NCI-H128 (cell line): Measurements from ENCODE around the gene EIF4G1.

Source experiments
- DNase-seq: peaks from one replicate; lab custom pipeline; 2025; ENCODE audit not compliant: unreplicated experiment; lab: John Stamatoyannopoulos, UW

The EIF4G1 gene

DNA sequence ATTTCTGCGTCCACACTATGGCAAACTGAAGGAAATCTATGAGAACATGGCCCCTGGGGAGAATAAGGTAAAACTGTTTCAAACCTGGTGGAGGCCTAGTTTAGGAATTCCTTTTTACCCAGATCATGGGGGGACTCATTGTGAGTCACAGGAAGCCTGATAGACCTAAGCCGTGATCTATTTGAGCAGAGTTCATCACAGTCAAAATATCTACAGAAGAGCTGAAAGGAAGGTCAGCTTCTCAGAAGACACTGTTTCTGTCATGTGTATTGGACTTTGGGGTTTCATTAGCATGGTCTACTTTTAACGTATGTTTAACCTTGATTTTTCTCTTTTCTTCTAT lies 14.1 kb upstream of the EIF4G1 start:
- DNase-seq = no peak

DNA sequence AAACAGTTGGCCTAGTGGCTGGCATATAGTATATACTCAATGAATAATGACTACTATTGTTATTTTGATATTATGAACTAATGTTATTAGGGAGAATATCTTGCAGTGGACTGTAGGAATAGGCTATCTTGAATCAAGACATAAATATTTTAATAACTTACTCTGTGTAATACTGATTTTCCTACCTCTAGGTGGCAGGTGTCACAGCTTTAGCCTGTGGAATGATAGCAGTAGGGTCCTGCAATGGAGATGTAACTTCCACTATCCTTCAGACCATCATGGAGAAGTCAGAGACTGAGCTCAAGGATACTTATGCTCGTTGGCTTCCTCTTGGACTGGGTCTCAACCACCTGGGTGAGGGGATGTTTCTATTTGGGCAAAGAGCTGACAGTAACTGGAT lies 8.8 kb upstream of the EIF4G1 start:
- no peak for DNase-seq

DNA sequence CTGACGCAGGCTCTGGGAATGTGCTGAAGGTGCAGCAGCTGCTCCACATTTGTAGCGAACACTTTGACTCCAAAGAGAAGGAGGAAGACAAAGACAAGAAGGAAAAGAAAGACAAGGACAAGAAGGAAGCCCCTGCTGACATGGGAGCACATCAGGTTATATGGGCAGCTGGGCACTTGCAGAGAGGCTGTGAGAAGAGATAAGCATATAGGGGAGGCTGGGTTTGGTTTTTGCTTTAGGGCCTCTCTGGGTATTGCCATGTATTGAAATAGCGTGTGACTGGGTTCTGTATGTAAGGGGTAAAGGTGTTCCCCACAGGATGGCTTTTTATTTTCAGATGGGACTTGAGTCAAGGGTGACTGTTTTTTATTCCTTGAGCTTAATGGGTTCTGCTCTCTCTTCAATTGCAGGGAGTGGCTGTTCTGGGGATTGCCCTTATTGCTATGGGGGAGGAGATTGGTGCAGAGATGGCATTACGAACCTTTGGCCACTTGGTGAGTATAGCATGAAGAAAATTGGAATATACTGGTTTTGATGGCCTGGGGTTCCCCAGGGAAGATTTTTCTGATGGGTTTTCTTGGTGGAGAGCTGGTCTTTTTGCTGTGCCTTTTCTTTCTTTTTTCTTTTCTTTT lies 7.9 kb upstream of the EIF4G1 start:
- no peak for DNase-seq

DNA sequence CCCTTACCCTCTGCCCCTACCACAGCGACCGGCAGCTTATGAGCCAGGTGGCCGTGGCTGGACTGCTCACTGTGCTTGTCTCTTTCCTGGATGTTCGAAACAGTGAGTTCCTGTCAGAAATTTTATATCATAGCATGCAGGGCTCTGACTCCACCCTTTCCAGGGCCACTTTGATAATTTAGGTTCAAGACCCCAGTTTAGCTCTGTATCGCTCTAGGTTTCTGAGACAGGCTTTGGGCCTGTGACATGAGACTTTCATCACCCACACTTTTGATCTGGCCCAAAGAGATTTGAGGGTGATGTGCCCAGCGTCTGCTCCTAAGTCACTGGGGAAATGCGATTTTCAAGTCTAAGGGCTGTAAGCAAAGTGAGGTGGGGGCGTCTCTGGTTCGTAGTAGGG lies 6.5 kb upstream of the EIF4G1 start:
- DNase-seq = no peak

DNA sequence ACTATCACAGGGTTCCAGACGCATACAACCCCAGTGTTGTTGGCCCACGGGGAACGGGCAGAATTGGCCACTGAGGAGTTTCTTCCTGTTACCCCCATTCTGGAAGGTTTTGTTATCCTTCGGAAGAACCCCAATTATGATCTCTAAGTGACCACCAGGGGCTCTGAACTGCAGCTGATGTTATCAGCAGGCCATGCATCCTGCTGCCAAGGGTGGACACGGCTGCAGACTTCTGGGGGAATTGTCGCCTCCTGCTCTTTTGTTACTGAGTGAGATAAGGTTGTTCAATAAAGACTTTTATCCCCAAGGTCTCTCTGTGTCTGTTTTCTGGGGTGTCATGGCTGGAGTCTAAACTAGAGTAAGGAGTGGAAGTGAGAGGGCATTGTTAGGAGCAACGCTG lies 5.7 kb upstream of the EIF4G1 start:
- no peak for DNase-seq

DNA sequence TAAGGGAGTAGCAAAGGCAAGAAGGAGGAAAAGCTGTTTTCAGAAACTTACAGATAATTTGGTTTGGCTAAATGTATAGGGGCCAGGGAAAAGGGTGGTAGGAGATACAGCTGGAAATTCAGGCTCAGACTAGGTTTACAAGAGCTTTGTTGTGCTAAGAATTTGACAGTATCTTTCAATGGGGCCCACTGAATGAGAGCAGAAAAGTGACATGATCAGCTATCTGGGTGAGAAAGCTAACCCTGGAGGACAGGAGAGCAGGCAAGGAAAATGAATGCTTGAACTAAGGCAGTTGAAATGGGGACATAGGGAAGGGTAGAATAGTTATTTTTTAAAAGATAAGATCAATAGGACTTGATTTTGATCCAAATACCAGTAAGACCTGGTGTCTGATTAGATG lies 2.8 kb upstream of the EIF4G1 start:
- no peak for DNase-seq

DNA sequence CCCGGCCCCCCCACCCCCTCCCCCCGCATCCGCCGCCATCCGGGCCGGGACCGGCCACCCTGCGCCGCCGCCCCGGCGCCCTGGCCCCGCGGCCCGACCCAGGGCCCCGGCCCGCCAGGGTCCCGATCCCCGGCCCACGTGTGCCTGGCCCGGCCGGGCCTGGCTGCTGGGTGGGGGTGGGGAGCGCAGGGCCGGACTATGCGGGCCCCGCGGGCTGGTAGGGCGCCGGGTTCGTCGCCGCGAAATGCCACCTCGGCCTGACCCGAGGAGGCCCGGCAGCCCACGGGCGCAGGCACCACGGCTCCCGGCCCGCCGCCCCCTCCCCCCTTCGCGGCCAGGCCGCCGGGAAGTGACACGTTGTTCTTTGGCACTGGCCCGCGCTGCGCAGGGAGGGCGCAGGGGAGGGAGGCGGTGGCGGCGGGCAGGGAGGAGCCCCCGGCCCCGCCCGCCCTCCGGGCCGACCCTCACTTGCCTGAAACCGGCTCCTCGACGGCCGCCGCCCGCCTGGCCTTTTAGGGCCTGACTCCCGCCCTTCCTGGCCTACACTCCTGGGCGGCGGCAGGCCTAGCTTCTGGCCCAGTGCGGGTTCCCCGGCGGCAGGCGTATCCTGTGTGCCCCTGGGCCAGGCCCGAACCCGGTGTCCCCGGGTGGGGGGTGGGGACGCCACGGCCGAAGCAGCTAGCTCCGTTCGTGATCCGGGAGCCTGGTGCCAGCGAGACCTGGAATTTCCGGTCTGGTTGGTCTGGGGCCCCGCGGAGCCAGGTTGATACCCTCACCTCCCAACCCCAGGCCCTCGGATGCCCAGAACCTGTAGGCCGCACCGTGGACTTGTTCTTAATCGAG lies 515 bp downstream of the EIF4G1 start:
- no peak for DNase-seq

DNA sequence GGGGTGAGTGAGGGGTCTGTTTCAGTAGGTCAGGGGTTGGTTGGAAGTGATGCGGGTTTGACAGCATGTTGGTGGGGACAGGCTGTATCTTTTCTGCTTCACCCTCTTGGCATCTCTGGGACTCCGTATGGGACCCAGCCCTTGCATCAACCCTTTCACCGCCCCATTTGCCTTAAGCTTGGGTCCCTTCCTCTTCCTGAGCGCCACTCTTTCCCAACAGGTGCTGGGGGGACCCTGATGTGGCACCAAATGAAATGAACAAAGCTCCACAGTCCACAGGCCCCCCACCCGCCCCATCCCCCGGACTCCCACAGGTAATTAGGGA lies 1.1 kb downstream of the EIF4G1 start:
- DNase-seq = no peak

DNA sequence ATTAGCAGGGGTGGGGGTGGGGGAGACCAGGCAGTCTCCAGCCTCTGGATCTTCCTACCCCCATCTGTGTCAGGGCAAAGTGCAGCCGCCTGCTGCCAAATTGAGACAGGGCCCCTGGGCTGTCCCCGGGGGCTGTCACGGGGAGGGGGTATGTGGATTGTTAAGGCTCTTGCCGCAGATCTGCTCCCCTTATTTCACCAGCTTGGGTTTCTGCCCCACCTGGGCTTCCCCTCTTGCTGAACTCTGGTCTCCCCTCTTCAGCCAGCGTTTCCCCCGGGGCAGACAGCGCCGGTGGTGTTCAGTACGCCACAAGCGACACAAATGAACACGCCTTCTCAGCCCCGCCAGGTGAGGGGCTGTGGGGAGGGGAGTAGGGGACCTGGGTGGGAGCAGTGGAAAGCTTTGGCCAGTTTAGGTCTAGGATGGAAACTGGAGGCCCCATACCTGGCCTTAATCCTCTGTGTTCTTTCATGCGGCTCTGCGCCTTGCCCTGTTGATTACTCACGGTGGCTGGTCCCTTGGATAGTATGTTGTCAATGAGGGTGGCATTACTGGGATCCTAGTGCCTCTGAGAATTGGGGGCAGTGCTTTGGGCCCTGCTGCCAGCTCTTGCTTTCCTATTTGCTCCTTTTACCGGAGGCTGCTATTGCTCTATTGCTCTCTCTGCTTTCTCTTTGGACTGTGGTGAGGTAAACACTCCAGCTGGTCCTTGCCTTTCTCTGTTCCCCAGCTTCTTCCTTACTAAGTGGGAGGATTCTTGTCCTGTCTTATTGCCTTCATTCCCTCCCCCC lies 1.7 kb downstream of the EIF4G1 start:
- no peak for DNase-seq

DNA sequence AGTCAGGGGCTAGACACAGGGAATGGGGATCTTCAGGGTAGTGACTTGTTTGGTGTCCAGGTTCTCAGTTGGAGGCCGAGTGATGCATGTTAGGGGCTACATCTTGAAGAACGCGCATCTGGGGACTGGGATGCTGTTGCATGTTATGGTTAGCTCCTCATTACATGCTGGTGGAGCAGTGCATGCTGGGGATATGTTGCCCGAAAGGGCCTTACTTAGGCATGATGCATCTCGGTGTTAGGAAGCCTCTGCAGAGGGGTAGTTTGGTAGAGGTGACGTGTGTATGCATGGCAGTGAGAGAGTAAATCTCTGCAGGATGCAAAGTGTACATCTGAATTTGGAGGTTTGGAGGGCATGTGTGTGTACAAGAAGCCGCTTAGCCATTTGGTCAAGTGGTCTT lies 2.4 kb downstream of the EIF4G1 start:
- no peak for DNase-seq

DNA sequence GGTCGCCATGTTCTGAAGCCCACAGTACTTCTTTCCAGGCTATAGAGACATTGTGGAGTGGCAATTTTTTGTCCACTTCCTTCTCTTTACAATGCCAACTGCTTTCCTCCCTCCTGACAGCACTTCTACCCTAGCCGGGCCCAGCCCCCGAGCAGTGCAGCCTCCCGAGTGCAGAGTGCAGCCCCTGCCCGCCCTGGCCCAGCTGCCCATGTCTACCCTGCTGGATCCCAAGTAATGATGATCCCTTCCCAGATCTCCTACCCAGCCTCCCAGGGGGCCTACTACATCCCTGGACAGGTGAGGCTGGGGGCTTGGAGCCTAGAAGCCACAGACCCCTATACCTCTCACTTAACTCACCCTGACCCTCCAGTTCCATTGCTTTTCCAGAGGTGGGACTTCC lies 2.8 kb downstream of the EIF4G1 start:
- DNase-seq = no peak

DNA sequence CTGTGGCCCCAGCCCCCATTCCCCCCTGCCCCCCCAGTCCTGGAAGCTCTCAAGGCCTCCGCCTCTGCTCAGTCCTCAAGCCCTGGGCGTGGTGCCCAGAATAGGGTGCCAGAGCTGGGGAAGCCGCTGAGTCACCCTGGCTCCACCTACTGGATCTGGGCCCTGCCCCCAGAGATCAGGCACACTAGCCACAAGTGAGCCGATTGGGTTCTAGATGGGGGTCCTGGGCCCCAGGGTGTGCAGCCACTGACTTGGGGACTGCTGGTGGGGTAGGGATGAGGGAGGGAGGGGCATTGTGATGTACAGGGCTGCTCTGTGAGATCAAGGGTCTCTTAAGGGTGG lies 5.7 kb downstream of the EIF4G1 start:
- no peak for DNase-seq

DNA sequence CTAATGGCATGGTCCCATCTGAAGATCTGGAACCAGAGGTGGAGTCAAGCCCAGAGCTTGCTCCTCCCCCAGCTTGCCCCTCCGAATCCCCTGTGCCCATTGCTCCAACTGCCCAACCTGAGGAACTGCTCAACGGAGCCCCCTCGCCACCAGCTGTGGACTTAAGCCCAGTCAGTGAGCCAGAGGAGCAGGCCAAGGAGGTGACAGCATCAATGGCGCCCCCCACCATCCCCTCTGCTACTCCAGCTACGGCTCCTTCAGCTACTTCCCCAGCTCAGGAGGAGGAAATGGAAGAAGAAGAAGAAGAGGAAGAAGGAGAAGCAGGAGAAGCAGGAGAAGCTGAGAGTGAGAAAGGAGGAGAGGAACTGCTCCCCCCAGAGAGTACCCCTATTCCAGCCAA lies 7.3 kb downstream of the EIF4G1 start:
- no peak for DNase-seq

DNA sequence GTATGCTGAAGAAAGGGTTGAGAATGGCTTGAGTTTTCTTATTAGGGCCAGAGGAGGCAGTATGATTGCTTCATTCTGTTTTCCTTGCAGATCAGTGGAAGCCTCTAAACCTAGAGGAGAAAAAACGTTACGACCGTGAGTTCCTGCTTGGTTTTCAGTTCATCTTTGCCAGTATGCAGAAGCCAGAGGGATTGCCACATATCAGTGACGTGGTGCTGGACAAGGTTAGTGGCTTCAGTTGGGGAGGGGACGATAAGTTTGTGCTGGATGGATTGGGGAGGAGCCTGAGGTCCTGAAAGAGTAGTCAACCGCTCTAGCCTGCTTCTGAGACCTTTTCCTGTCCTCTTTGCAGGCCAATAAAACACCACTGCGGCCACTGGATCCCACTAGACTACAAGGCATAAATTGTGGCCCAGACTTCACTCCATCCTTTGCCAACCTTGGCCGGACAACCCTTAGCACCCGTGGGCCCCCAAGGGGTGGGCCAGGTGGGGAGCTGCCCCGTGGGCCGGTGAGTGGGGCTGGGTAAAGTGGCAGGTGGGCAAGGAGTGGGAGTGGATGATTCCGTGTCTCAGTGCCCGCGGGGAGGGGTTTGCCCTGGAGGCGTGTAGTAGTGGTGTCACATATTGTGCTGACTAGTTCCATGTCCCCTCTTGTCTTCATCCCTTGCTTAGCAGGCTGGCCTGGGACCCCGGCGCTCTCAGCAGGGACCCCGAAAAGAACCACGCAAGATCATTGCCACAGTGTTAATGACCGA lies 8.5 kb downstream of the EIF4G1 start:
- no peak for DNase-seq

DNA sequence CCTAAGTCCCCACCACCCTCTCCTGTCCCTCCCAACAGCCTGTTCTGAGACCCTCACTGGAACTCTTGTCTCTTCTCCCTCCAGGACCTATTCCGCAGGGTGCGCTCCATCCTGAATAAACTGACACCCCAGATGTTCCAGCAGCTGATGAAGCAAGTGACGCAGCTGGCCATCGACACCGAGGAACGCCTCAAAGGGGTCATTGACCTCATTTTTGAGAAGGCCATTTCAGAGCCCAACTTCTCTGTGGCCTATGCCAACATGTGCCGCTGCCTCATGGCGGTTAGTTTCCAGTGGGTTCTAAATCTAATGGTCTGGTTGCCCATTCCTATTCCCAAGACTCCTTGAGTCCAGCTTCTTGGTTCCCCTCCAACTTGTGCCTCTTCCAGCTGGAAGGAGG lies 9.3 kb downstream of the EIF4G1 start:
- DNase-seq = no peak

DNA sequence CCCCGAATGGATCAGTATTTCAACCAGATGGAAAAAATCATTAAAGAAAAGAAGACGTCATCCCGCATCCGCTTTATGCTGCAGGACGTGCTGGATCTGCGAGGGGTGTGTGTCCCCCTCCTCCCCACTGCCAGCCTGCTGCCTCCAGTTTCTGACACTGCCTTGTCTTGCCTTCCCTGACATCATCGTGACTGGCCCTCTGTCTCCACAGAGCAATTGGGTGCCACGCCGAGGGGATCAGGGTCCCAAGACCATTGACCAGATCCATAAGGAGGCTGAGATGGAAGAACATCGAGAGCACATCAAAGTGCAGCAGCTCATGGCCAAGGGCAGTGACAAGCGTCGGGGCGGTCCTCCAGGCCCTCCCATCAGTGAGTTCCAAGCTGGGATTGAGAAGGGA lies 10.9 kb downstream of the EIF4G1 start:
- no peak for DNase-seq

DNA sequence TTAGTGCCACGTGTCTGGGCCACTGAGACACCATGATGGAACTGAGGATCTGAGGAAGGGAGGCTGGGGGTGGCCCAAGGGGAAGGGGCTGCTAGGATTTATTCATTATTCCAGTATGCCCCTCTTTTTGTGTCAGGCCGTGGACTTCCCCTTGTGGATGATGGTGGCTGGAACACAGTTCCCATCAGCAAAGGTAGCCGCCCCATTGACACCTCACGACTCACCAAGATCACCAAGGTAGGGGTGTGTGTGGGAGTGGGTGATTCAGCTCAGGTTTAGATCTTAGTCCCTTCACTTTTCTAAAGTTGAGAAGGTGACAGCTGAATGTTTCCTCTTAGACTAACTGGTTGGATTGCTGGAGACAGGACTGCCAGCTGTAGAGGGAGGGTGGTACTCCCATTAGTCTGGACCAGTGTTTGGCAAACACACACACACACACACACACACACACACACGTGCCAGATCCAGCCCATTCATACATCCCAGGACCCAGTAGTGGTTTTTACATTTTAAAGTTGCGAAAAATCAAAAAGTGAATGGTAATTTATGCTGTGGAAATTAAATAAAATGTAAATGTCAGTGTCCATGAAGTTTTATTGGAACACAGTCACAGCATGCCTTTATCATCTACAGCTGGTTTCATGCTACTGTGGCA lies 11.4 kb downstream of the EIF4G1 start:
- no peak for DNase-seq

DNA sequence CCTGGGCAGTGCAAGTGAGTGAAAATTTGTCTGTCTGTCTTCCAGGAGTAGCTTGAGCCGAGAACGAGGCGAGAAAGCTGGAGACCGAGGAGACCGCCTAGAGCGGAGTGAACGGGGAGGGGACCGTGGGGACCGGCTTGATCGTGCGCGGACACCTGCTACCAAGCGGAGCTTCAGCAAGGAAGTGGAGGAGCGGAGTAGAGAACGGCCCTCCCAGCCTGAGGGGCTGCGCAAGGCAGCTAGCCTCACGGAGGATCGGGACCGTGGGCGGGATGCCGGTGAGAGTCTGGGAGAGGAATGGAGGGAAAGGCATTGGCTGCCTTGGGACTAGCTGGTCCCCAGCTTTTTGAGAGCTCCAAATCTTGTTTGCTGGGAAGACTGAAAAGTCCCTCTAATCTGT lies 12.8 kb downstream of the EIF4G1 start:
- no peak for DNase-seq

DNA sequence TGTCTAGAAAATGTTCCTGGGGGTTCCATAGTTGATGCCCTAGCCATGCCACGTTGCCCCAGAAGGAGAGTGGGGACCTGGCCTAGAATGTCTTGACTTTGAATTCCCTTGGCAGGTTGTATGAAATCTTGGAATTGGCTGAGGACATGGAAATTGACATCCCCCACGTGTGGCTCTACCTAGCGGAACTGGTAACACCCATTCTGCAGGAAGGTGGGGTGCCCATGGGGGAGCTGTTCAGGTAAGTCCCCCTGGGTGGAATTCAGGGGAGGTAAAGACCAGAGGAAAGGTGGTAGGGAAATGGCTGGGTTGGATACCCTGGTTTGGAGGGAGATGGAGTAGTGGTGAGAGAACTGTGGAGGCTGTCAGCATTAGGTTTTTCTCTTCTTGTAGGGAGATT lies 14.1 kb downstream of the EIF4G1 start:
- no peak for DNase-seq

DNA sequence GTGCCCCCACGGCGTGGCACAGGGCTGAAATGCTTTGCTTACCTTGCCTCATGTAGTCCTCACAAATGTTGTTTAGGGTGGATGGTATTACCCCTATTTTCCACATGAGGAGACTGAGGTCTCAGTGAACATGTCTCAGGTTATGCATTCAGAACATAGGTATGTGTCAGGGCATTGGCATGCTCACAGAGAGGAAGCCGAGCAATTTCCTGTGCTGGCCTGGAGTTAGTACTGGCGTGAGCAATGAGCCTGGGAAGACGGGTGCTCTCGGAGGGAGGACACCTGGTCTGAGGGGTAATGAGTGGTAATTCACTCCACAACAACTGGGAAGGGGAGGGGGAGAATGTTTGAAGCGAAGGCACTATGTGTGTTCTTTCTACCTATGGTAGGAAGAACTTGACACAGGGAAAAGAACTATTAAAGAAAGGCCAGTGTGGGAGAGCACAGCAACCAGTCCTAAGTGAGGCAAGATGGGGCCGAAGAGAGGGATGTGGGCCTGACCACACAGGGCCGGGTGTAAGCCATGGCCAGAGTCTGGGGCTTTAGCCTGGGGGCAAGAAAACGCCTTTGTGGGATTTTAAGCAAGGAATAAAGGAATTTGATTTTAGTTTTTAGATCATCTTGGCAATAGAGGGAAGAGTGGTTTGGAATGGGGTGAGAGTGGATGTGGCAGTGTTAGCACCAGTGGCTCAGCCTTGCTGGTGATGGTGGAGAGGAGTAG lies 18.1 kb downstream of the EIF4G1 start:
- no peak for DNase-seq

DNA sequence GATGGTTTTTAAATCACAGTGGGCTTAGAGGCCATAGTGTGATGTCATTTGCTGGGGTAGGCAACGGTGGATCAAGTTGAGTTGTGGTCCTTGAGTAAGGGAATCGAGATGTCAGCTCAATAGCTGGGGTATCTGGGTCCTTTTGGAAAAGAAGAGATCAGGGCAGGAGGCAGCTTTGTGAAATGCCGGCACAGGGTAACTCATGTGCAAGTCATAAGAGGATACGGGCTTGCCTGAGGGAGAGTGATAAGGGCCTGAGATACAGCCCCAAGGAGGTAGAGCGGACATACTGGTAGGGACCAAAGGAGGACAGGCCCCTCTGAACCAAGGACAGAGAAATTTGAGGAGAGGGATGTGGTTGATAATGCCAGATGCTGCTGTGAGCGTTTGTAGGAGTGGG lies 18.8 kb downstream of the EIF4G1 start:
- DNase-seq = no peak
